ENCODE results near the gene A4GNT. TPM values are rescaled to one million over a fixed set of nuclear protein-coding genes. Genes with fewer than 3 reads are reported as not detected.

A4GNT gene
- under 1 TPM in 2 of 6 donors, not detected in 4; 0.40 to 0.44 TPM for total RNA-seq

- TF ChIP-seq CTCF (IDR thresholded peaks at IDR 0.05) = no peak
- TF ChIP-seq POLR2A (IDR thresholded peaks at IDR 0.05) = no peak
- no peak for TF ChIP-seq EP300 (IDR thresholded peaks at IDR 0.05)
- TF ChIP-seq POLR2AphosphoS5 (IDR thresholded peaks at IDR 0.05) = no peak
- peaks cover 0 to 12% (median 4%) of the 10 kb centered on the region in 4 donors for H3K4me1 ChIP-seq
- H3K4me3 ChIP-seq = no peak within 1 kb of the TSS
- H3K36me3 ChIP-seq = no peaks in the 10 kb centered on the region
- no peaks in the 10 kb centered on the region for H3K27me3 ChIP-seq
- DNase-seq (no peak), ATAC-seq (ENCODE audit: low FRiP score in 2 of 2) (no peak)
- 86 to 100% methylated on average over 1 of the region's 1 CpG for WGBS, 2 donors
- no peaks in the 10 kb centered on the region for H3K9me3 ChIP-seq
- no peak within 1 kb of the TSS for H3K27ac ChIP-seq
Measured at GRCh38 chr3:138132239-138132638, at the start of gene A4GNT. A4GNT (minus strand) TSS chr3:138132390; CDS start chr3:138131256, 1,134 bp downstream.

- Histone ChIP-seq H3K4me3 (no peak overlapping the region), H3K27ac (no peak overlapping the region), H3K4me1 (no peaks in the 10 kb centered on the region), H3K9me3 (no peaks in the 10 kb centered on the region), H3K36me3 (no peaks in the 10 kb centered on the region), H3K27me3 (no peaks in the 10 kb centered on the region)
- WGBS, 2 donors = 9 to 19% methylated on average over 2 of the region's 2 CpGs
- ATAC-seq (ENCODE audit: low FRiP score in 2 of 2) = no peak
- TF ChIP-seq CTCF (IDR thresholded peaks at IDR 0.05) = peak in 2 of 6 experiments; percentile 20
- TF ChIP-seq EP300 (IDR thresholded peaks at IDR 0.05) = no peak
- DNase-seq = no peak
Measured at GRCh38 chr3:138180375-138181029, 48.3 kb upstream of the A4GNT start.

GRCh38 chr3:138174421-138175131, 42.4 kb upstream of the A4GNT start, which contains the start of gene DBR1:
DBR1 (minus strand) TSS chr3:138174921; CDS start chr3:138174795, 126 bp downstream.
- Histone ChIP-seq H3K4me1 (peaks cover 20 to 23% (median 22%) of the 10 kb centered on the region in 4 donors), H3K4me3 (peak within 1 kb of the TSS; percentile 54 to 97 (median 78)), H3K27me3 (no peaks in the 10 kb centered on the region), H3K9me3 (no peaks in the 10 kb centered on the region), H3K27ac (peak within 1 kb of the TSS; percentile 76 to 91 (median 86)), H3K36me3 (peaks cover 0 to 21% (median 7%) of the 10 kb centered on the region in 4 donors)
- WGBS, 2 donors = 0 to 1% methylated on average over 12 to 37 of the region's 38 CpGs
- DNase-seq (peak; percentile 84 to 94), ATAC-seq (ENCODE audit: low FRiP score in 2 of 2) (peak; percentile 93 to 97)
- TF ChIP-seq POLR2AphosphoS5 (IDR thresholded peaks at IDR 0.05) = peak; percentile 35 to 74
- no peak for TF ChIP-seq EP300 (IDR thresholded peaks at IDR 0.05)
- peak in 2 of 6 experiments; percentile 12 to 15 for TF ChIP-seq CTCF (IDR thresholded peaks at IDR 0.05)
- peak in 3 of 4 donors; percentile 65 to 86 (median 83) for TF ChIP-seq POLR2A (IDR thresholded peaks at IDR 0.05)

- no peak for TF ChIP-seq POLR2A (IDR thresholded peaks at IDR 0.05)
- TF ChIP-seq POLR2AphosphoS5 (IDR thresholded peaks at IDR 0.05) = no peak
- no peak for TF ChIP-seq CTCF (IDR thresholded peaks at IDR 0.05)
- no peak for TF ChIP-seq EP300 (IDR thresholded peaks at IDR 0.05)
- Histone ChIP-seq H3K9me3 (no peaks in the 10 kb centered on the region), H3K4me1 (peaks cover 20 to 23% (median 22%) of the 10 kb centered on the region in 4 donors), H3K36me3 (peaks cover 0 to 28% (median 12%) of the 10 kb centered on the region in 4 donors), H3K27ac (peak overlapping the region; percentile 76 to 91 (median 86)), H3K27me3 (no peaks in the 10 kb centered on the region), H3K4me3 (peak overlapping the region; percentile 54 to 97 (median 78))
- peak in 1 of 2 donors; percentile 4 for ATAC-seq (ENCODE audit: low FRiP score in 2 of 2)
- 63 to 65% methylated on average over 13 of the region's 13 CpGs for WGBS, 2 donors
- no peak for DNase-seq
Measured at GRCh38 chr3:138173769-138174420, 41.7 kb upstream of the A4GNT start.
